ENCODE data around the gene EML5. TPM values are rescaled to one million over a fixed set of nuclear protein-coding genes. Genes with fewer than 3 reads are reported as not detected.

EML5 gene
- total RNA-seq, 1 experiment from 2014 or later = 0.85 TPM

- Mint-ChIP-seq H3K27me3 (ENCODE audit: low read depth) (no peaks in the 10 kb centered on the region), H3K9me3 (no peaks in the 10 kb centered on the region), H3K4me3 (no peak overlapping the region), H3K36me3 (no peaks in the 10 kb centered on the region), H3K4me1 (peaks cover 6% of the 10 kb centered on the region; the same call in 1 of the 2 replicates), H3K27ac (no peak overlapping the region)
- POLR2A ChIA-PET = interaction anchor here (1.4 kb wide), 1 partner anchor 14 kb away, joined by 3 read pairs; the partner anchor contains the start of gene TTC8
- ATAC-seq = no peak
- CTCF ChIA-PET = interaction anchor here (1.2 kb wide), 1 partner anchor 14 kb away, joined by 3 read pairs; the partner anchor contains the start of gene TTC8
- no peak for DNase-seq (ENCODE audit: low spot score)
- TF ChIP-seq ZNF317 (CRISPR knock-in tag; IDR thresholded peaks at IDR 0.05; ENCODE audit: borderline replicate concordance, low read depth) (no peak), TEAD1 (CRISPR knock-in tag; IDR thresholded peaks at IDR 0.05) (no peak), ZNF425 (CRISPR knock-in tag; conservative IDR thresholded peaks at IDR 0.05) (no peak), PRRX2 (CRISPR knock-in tag; IDR thresholded peaks at IDR 0.05) (no peak), NFYB (CRISPR knock-in tag; conservative IDR thresholded peaks at IDR 0.05; ENCODE audit: low read depth) (no peak), HMGXB4 (CRISPR knock-in tag; IDR thresholded peaks at IDR 0.05) (no peak), E2F5 (CRISPR knock-in tag; IDR thresholded peaks at IDR 0.05) (no peak), SMAD3 (CRISPR knock-in tag; IDR thresholded peaks at IDR 0.05; ENCODE audit: borderline replicate concordance) (no peak)
These were observed 45.3 kb upstream of the EML5 start for GRCh38 chr14:88838015-88838414.

GRCh38 chr14:88837495-88837894 is 44.7 kb upstream of the EML5 start:
- no peak for ATAC-seq
- POLR2A ChIA-PET = interaction anchor here (1.4 kb wide), 1 partner anchor 13 kb away, joined by 3 read pairs; the partner anchor contains the start of gene TTC8
- TF ChIP-seq ESRRA (CRISPR knock-in tag; IDR thresholded peaks at IDR 0.05; ENCODE audit: borderline replicate concordance) = no peak
- TF ChIP-seq GTF2I (CRISPR knock-in tag; conservative IDR thresholded peaks at IDR 0.05) = no peak
- no peak for TF ChIP-seq PRDM15 (CRISPR knock-in tag; IDR thresholded peaks at IDR 0.05)
- no peak for TF ChIP-seq ZNF121 (CRISPR knock-in tag; IDR thresholded peaks at IDR 0.05)
- TF ChIP-seq STAT6 (CRISPR knock-in tag; conservative IDR thresholded peaks at IDR 0.05; ENCODE audit: low read depth) = no peak
- TF ChIP-seq ZBTB21 (CRISPR knock-in tag; IDR thresholded peaks at IDR 0.05; ENCODE audit: borderline replicate concordance) = no peak
- no peak for TF ChIP-seq ATF1 (CRISPR knock-in tag; IDR thresholded peaks at IDR 0.05)
- TF ChIP-seq RORB (CRISPR knock-in tag; IDR thresholded peaks at IDR 0.05) = no peak
- no peak for TF ChIP-seq PREB (CRISPR knock-in tag; IDR thresholded peaks at IDR 0.05; ENCODE audit: borderline replicate concordance)
- no peak for TF ChIP-seq EMX1 (CRISPR knock-in tag; IDR thresholded peaks at IDR 0.05)
- TF ChIP-seq AR (CRISPR knock-in tag; IDR thresholded peaks at IDR 0.05) = no peak

More at GRCh38 chr14:88837495-88837894, 44.7 kb upstream of the EML5 start:
- no peaks in the 10 kb centered on the region for H3K36me3 Mint-ChIP-seq
- H3K4me1 Mint-ChIP-seq = peaks cover 6% of the 10 kb centered on the region; the same call in 1 of the 2 replicates
- no peak overlapping the region for H3K4me3 Mint-ChIP-seq
- H3K9me3 Mint-ChIP-seq = no peaks in the 10 kb centered on the region
- CTCF ChIA-PET = interaction anchor here (1.2 kb wide), 2 partner anchors 13 to 44 kb away, joined by 3 read pairs; partner anchors contain the start of genes EML5 and TTC8
- H3K27ac Mint-ChIP-seq = no peak overlapping the region
- no peak for DNase-seq (ENCODE audit: low spot score)
- no peaks in the 10 kb centered on the region for H3K27me3 Mint-ChIP-seq (ENCODE audit: low read depth)
